Retina (tissue), 1 donor: ENCODE results near the gene PTAFR.

Source experiments
- DNase-seq: peaks from one replicate; pipeline ENCODE4 v3.0.0-alpha.2; 2016

The PTAFR gene

GRCh38 chr1:28176492-28177470 lies at the start of gene PTAFR:
TSS of gene PTAFR (minus strand) at chr1:28176690. CDS start at chr1:28151021, 25,669 bp downstream.
- DNase-seq, result no peak

- no peak for DNase-seq
Measured at GRCh38 chr1:28213315-28213714, 36.8 kb upstream of the PTAFR start.

GRCh38 chr1:28209700-28210099 lies 33.2 kb upstream of the PTAFR start:
- DNase-seq, result no peak

- DNase-seq, result no peak
Measured at GRCh38 chr1:28208818-28209441, 32.4 kb upstream of the PTAFR start.

GRCh38 chr1:28205243-28205642 lies 28.8 kb upstream of the PTAFR start:
- no peak for DNase-seq

- DNase-seq, result no peak
Measured at GRCh38 chr1:28200234-28200873, 23.9 kb upstream of the PTAFR start.

GRCh38 chr1:28199328-28200233 lies 23.1 kb upstream of the PTAFR start:
- no peak for DNase-seq

GRCh38 chr1:28197682-28198415 lies 21.4 kb upstream of the PTAFR start:
- DNase-seq, result no peak

- DNase-seq, result no peak
Measured at GRCh38 chr1:28196330-28196729, 19.8 kb upstream of the PTAFR start.

- DNase-seq, result no peak
Measured at GRCh38 chr1:28195780-28196179, 19.3 kb upstream of the PTAFR start.

GRCh38 chr1:28194326-28195035 lies 18.0 kb upstream of the PTAFR start:
- DNase-seq, result no peak

- DNase-seq, result no peak
Measured at GRCh38 chr1:28193701-28194161, 17.2 kb upstream of the PTAFR start.

GRCh38 chr1:28190996-28191645 lies 14.6 kb upstream of the PTAFR start:
- DNase-seq, result no peak

GRCh38 chr1:28190337-28190979 lies 14.0 kb upstream of the PTAFR start:
- no peak for DNase-seq

GRCh38 chr1:28185071-28185470 lies 8.6 kb upstream of the PTAFR start:
- DNase-seq, result no peak

GRCh38 chr1:28180306-28181305 lies 4.1 kb upstream of the PTAFR start:
- no peak for DNase-seq

- DNase-seq, result no peak
Measured at GRCh38 chr1:28178690-28179485, 2.4 kb upstream of the PTAFR start.
